ENCODE data around the gene NRIP1.

The NRIP1 gene

DNA sequence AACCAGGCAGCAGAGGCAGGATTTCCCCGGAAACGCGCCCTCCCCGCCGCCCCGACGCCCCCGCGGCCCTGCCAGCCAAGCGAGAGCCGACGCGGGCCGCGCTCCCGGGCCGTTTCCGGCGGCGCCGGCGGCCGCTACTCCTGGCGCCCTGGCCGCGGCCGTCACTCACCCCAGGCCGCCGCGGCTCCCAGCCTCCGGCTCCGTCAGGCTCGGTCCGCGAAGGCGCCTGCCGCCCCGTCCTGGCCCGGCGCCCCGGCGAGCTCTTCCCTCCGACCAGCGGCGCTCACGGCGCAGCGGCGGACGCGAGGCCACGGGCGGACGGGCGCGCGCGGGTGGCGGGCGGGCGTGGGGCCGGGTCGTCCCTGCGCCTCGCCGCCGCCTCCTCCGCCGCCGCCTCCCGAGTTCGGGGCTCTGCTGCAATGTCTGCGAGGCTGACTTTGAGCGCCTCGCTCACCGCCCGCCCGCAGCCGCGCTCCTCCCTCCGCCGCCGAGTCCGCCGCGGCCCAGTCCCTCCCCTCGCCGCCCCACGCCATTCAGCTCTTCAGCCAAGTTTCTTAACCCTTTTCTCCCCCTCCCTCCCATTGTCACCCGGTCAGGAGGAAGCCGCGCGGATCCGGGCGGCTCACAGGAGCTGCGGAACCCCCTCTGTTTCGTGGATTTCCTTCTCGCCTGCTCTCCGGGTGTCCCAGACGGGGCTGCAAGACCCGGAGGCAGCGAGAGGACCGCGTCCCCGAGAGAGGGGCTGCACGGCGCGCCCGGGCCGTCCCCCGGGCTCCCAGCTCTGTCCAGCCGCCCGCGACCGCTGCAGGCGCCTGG, at the start of gene NRIP1:
Gene NRIP1, minus strand, starts transcription at position 425 of the 816 bp plus-strand sequence. CDS start 96,808 bp downstream, outside the sequence.
- peak; percentile 54 to 71 for DNase-seq (ENCODE audit: low read depth in 2 of 2)

DNA sequence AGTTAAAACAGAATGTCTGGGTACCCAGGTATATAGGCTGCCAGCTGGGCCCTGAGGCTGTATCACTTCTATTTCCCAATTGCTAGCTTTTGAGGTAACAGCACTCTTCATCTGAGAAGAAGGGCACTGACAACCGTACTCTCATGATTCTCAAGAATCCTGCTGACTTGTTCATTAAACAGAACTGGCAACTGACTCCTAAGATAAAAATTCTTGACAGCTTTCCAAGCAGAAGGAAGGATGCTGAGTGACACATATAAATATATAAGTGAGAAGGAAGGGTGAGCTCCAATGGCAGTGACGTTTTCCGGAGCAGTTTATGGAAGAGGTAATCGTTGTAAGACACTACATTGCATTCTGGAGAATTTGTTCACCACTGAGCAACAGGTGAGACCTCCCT, 48.1 kb upstream of the NRIP1 start:
- no peak for DNase-seq (ENCODE audit: low read depth in 2 of 2)

DNA sequence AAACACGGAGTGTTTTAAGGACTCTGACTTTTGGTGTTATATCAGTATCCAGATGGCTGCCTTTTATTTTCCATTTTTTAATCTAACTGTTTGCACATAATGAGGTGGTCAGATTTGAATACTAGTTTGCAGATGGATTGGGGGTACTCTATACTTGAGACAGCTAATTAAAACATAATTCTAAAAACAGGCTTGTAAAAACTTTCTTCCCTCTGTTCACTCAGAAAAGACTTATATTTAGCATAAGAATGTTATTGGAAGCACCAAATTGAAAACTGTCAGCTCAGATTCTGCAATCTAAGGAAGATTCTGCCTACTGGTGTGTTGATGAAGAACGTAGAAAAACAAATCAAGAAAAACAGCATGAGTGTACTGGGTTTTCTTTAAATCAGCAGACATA, 44.0 kb upstream of the NRIP1 start:
- no peak for DNase-seq (ENCODE audit: low read depth in 2 of 2)

GRCh38 chr21:15104470-15104869, 39.7 kb upstream of the NRIP1 start:
- DNase-seq (ENCODE audit: low read depth in 2 of 2) = no peak

- no peak for DNase-seq (ENCODE audit: low read depth in 2 of 2)
Observed at GRCh38 chr21:15098908-15099307, 34.1 kb upstream of the NRIP1 start.

DNA sequence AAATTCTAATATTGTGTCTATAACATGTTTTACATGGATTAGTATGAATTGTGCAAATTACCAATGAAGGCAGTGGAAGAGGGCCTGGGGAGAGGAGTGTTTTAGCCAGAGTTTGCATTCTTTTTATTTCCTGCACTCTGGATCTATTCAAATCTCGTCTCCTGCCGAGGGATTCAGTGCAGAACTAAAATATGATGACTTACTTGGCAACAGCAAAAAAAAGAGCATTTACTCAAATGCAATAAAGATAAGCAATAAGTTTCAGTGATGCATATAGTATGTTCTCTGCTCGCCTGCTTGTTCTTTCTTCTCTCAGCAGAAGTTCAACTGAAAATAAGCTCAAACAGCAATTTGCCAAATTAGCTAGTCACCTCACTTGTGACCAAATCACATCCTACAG, 33.4 kb upstream of the NRIP1 start:
- DNase-seq (ENCODE audit: low read depth in 2 of 2) = no peak

DNA sequence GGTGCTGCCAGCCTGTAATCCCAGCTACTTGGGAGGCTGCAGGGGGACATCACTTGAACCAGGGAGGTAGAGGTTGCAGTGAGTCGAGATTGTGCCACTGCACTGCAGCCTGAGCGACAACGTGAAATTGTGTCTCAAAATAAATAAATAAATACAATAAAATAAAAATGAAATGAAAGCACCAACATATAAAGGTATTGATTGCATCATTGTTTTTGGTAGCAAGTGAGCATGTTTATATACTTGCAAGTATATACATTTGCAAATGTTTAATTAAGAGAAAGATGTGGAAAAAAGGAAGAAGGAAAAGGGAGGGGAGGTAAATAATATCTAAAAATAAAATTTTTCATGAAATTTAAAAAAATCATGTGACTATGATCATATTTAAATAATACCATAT, 32.8 kb upstream of the NRIP1 start:
- no peak for DNase-seq (ENCODE audit: low read depth in 2 of 2)

GRCh38 chr21:15096146-15096545, 31.3 kb upstream of the NRIP1 start:
- DNase-seq (ENCODE audit: low read depth in 2 of 2) = no peak

DNA sequence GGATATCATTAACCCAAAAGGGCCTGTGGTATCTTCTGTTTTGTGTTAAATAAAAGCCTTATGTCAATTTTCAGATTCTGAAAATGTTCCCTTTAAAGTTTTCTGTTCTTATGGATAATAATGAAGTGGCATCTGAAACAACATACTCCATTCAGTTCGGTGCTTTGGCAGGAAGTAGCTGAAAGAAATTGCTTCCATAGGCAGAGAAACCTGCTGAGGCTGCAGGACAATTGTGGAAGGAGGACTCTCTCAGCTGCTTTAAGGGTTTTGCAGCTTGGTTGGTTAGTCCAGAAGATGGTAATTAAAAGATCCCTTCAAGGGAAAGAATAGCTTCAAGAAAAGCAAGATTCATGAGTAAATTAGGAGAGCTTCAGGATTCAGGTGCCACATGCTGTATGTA, 30.5 kb upstream of the NRIP1 start:
- DNase-seq (ENCODE audit: low read depth in 2 of 2) = no peak

GRCh38 chr21:15094706-15095105, 29.9 kb upstream of the NRIP1 start:
- DNase-seq (ENCODE audit: low read depth in 2 of 2) = no peak

GRCh38 chr21:15093216-15093615, 28.4 kb upstream of the NRIP1 start:
- DNase-seq (ENCODE audit: low read depth in 2 of 2) = no peak

- DNase-seq (ENCODE audit: low read depth in 2 of 2) = no peak
Observed at GRCh38 chr21:15092745-15093144, 27.9 kb upstream of the NRIP1 start.

DNA sequence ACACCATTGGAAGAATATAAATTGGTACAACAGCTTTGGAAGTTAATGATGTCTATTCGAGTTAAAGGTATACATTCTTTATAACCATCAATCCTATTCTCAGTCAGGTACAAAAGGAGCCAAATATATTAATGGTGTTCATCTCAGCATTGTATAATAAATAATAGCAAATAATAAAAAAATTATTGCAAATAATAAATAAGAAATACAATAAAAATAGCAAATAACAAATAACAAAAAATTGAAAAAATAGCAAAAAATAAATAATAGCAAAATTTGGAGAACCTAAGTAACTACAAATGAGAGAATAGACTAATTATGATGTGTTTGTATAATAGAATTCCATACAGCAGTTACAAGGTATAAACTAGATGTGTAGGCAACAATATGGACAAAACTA, 25.6 kb upstream of the NRIP1 start:
- DNase-seq (ENCODE audit: low read depth in 2 of 2) = no peak

- DNase-seq (ENCODE audit: low read depth in 2 of 2) = no peak
Observed at GRCh38 chr21:15088488-15088887, 23.7 kb upstream of the NRIP1 start.

DNA sequence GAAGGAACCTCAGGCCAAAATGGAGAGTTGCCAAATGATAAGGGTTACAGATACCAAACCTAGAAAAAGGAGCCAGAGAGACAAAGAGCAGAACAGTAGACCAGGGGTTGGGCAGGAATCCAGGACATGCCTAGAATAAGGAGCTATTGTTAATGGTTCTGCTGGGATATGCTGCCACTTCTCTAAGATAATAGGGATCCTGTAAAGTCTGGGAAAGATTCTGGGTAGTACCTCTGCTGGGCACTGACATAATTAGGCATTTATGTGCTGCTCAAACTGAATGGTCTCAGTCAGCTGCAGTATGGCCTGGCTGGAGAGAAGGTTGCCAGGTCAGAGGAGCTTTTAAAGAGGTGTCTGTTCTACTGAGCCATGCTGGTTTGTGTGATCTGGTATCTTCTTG, 19.9 kb upstream of the NRIP1 start:
- DNase-seq (ENCODE audit: low read depth in 2 of 2) = no peak

DNA sequence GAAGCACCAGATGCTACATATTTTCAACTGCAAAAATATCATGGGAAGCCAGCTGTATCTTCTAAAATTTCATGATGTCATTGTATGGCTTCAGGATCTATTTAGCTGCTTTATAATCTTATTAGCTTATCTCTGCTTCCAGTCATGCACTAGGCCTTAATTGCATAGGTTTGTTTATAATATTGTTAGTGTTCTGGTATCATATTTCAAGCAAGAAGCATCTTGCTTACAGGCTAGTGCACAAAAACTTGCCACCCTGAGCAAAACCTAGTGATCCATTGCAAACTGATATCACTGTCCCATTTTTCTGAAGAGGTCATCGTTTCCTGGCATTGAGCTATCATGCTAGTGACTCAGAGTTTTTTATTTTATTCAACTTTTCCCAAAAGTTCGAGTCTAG, 15.7 kb upstream of the NRIP1 start:
- no peak for DNase-seq (ENCODE audit: low read depth in 2 of 2)

- no peak for DNase-seq (ENCODE audit: low read depth in 2 of 2)
Observed at GRCh38 chr21:15079269-15079668, 14.5 kb upstream of the NRIP1 start.

GRCh38 chr21:15078180-15078579, 13.4 kb upstream of the NRIP1 start:
- no peak for DNase-seq (ENCODE audit: low read depth in 2 of 2)

GRCh38 chr21:15077529-15078145, 12.8 kb upstream of the NRIP1 start:
- no peak for DNase-seq (ENCODE audit: low read depth in 2 of 2)

GRCh38 chr21:15076730-15077129, 11.9 kb upstream of the NRIP1 start:
- DNase-seq (ENCODE audit: low read depth in 2 of 2) = no peak

- no peak for DNase-seq (ENCODE audit: low read depth in 2 of 2)
Observed at GRCh38 chr21:15071009-15071408, 6.2 kb upstream of the NRIP1 start.

GRCh38 chr21:15066123-15066575, 1.3 kb upstream of the NRIP1 start:
- no peak for DNase-seq (ENCODE audit: low read depth in 2 of 2)

GRCh38 chr21:15065392-15066122, 757 bp upstream of the NRIP1 start:
- peak; percentile 38 to 56 for DNase-seq (ENCODE audit: low read depth in 2 of 2)
